Measurements from ENCODE around the gene FLRT2.

The FLRT2 gene

DNA sequence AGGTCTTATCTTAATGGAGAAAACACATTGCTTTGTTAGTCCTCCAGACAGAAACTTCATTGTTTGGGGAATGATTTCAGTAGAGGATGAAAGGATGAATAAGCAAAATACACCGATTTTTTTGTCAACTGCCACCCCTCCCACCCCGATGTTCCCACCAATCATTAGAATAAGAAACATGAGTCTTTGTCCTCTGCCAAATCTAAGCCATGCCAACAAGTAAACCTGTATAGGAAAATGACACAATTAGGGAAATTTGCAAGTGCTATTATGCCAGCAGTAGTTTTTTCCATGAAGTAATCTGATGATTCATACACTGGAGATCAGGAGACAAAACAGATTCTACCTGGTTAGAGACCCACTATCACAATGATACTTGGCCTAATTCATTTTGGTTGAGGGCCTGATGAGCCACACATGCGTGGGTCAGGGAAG is 35.9 kb downstream of the FLRT2 start:
- DNase-seq: no peak

DNA sequence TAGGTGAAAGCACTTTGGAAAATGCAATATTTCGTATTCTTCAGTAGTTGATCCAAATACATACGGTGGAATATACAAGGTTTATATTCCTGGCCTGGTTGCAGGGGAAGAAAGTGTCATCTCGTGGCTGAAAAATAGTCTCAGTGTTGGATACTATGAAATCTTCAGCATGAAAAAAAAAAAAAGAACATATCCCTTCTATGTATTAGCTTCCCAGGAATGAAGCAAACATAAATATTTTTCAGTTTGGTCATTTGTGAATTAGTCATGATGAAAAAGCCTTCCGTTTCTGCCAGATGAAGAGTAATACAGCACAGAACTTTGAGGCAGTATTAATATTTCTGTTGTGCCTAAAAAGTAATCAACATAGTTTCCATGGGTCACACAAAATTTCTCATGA is 36.7 kb downstream of the FLRT2 start:
- no peak for DNase-seq

DNA sequence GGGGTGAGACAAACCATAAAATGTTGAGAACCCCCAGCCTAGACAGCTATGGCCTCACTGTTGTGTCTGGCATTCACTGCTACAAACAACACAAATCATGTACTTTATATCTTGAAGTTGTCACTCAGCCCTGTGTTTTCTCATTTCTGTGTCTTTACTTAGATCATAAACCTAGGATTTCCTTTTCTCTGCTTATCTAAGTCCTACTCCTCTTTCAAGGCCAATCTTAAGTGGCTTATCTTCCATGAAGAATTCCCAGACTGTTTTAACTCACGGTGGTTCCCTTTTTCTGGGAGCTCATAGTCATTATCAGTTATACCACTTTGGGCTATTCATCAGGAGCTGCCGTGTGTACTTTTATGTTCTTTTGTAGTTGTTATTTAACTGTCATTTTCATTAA is 42.1 kb downstream of the FLRT2 start:
- no peak for DNase-seq

DNA sequence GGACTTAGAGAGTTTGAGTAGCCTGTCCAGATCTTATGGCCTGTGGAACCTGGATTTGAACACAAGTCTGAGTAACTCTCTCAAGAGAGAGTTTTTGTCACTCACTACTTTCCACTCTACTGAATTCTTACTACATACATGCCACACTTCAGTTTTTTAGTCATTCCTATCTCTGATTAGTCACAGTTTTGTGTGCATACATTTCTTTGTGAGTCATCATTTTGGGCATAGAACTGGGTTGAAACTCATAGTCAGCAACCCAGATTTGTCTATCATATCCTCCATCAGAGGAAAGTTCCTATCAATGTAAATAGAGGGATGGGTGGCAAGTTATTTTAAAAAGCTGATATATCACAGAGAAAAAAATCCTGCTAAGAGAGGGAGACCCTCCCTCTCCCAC is 42.9 kb downstream of the FLRT2 start:
- DNase-seq: no peak

DNA sequence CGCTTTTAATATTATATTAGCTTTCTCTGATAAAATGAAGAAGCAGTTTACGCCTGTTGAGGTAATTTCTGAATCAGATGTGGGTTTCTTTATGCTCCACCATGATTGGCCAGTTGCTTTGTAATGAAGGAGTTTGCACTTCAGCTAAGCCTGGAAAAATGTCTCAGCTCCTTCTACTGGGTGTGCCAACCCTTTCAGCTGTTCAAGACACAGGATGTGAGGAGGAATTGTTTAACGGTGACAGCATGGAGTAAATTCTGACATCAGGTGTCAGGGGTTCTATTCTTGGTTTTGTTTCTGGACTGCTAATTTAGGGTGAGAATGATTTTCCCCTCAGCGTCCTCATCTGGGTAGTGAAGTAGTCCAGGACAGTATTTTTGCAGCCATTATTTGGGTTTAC is 43.5 kb downstream of the FLRT2 start:
- no peak for DNase-seq

DNA sequence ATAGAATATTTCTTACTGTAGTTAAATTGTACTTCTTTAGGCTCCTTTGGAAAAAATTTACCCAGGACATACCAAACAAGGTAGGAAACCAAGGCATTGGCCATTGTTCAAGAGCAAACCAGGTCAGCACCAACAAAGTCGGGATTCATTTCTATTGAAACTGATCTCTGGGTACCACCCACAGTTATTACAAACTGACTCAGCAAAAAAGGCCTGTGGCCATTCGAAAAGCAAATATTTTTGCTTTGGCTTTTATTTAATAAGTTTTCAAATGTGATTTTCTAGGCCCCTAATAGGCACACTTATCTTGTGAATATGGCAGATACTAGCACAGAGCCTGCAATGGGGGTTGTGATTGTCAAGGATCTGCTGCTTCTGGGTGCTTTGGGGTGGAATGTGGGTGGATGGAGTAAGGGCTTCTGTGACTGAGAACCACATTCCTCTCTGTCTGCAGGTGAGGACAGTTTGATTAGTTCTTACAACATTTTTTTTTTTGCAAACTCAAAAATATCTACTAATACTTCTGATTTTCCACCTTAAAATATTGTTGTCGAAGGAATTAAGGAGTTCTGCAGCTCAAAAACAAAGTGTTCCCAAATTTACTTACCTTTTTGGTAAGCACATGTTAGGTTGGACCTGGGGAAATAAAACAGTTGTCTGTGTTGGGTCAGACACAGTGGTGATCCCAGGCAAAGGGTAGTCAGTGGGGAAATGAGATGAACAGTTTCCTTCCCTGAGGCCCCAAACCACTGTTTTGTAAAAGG is 45.1 kb downstream of the FLRT2 start:
- DNase-seq: no peak

DNA sequence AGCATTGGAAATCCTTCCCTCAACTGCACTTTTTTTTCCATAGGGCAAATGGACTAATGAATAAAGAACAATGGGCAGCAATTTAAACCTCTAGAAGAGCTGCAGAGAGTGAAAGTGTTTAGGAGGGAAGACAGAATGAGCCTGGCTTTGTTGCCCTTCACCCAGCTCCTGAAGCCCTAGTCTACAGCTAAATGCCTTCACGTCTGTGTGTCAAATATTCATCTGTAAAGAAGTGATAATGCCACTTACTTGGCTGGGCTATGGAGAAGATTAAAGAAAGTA is 45.6 kb downstream of the FLRT2 start:
- DNase-seq: no peak

DNA sequence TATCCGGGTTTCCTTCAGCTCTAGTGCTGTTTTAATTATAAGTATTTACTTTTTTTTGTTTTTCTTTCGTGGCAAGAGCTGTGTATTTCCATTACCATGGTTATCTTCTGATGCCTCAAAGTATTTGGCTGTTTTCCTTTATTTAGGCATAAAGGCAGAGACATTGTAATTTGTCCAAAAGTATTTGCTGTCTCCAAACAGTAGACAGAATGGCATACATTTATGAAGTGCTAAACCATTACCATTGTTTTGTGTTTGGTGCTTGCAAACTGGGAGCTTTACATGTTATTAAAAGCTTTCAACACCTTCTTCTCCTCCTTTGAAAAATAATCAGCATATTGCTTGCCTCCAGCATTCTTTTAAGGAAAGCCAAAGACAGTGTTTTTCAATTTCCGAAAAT is 46.3 kb downstream of the FLRT2 start:
- DNase-seq: no peak

DNA sequence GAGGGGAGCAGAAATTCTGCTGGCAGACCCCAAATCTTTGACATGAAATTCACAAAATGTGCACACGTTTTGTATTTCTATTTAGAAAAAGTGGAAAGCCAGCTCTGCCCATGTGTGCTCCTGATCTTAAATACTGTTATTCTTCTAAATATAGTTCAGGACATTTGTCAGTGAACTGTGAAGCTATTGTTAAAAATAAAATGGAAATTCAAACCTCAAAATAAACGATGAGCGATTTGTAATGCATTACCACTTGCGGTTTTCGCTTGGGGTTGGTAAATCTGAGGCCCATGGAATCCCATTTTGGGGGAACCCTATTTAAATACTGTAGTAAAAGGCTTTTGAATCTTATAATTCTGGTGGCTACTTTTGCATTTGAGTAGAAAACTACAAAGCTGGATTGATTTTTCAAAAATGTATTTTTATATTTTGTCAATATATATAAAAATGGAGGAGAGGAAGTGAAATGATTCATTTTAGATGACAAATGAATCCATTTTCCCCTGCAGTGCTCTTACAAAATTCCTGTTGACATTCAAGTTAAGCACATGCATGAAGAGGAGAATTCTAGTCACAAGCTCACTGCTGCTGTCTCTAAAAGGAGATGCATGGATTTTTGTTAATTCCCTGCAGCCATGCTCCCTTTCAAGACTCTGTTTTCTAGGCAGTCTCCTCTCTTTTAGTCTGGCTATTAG is 47.1 kb downstream of the FLRT2 start:
- DNase-seq: no peak

DNA sequence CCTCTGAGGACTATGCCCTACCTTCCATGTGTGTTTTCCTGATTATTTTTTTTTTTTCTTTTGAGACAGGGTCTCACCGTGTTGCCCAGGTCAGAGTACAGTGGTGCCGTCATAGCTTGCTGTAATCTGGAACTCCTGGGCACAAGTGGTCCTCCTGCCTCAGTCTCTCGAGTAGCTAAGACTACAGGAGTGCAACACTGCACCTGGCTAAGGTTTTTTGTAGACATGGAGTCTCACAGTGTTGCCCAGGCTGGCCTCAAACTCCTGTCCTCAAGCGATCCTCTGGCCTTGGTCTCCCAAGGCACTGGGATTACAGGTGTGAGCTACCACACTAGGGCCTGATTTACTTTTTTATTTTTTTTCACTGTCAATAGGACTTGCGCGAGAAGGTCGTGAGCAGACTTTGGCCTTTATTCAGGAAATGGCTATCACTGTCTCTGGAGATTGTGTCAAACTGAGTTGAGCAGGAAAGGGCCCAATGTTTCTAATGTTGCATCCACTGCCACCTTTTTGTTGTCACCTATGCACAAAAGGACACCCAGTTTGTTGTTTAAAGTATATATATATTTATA is 47.7 kb downstream of the FLRT2 start:
- no peak for DNase-seq

DNA sequence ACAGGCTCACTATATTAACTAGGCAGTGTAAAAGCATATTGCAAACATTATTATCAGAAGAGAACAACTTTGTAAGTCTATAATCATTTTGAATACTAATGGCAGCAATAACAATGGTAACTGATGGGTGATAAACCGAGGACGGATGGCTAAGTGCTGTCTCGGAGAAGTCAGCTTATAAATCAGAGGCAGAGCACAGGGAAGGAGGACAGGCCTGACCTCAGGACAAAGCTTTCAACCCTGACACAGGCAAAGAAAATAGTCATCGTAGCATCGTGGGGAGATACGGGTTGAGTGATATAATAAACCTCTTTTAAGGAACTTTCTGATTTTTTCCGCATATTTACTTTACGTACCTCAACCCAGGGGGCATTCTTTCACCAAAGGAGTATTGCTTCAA is 48.4 kb downstream of the FLRT2 start:
- no peak for DNase-seq

DNA sequence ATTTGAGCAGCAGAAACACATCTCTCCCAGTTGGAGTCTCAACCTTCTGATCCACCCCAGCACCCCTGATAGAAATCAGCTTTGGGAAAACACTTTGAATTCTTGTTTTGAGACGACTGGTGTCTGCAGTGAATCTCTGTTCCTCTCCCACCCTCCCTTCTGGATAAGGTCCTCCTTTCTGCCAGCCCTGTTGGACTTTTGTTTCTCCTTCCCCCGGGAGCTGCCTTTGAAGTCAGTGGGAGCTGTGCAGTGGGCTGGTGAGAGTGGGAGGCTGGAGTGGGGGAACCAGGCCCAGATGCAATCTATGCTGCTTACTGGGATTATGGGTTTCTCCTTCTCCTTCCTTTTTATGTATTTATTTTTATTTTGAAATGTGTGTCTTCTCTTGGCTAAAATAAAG is 49.0 kb downstream of the FLRT2 start:
- DNase-seq: no peak

DNA sequence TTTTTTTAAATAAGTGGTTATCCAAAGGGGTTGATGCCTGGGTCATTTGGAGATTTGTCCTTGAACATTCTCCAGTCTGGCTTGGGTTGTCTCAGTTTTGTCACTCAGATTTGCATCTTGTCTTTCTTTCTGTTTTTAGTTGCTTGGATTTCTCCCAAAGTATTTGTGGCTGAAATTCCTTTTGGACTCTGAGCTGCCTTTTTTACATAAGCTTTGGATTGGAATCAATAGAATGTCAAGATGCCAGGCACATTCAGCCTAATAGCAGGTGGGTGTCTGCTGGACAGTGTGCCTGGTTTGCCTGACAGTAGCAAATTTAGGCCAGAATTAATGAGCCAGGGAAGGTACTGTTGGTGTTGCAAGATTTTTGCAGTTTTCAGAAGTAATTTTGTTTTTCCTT is 50.0 kb downstream of the FLRT2 start:
- DNase-seq: no peak

DNA sequence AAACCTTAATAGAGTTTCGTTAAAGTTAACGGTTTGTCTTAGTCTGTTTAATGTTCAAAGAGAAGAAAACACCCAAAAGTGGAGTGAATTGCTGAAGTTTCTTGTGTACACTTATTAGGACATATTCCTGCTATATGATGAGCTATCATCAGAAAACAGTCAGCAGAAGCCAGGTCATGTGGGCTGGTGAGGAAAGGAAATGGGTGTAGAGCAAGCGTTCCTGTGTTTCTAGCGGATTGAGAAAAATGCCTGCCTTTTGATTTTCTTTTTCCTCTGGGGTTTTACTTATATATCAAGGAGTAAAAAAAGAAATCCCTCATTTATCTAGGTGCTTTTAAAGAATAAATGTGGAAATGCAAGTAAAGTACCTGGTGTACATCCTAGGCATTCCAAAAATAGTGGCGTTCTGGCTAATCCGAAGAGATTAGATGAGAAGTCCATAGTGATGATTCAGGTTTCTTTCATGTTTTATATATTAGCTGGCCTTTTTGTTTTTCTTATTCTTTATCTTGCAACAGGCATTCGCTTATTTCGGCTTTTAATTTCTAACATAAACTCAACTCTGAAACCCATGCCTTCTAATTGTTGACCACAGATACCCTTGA is 50.7 kb downstream of the FLRT2 start:
- no peak for DNase-seq

DNA sequence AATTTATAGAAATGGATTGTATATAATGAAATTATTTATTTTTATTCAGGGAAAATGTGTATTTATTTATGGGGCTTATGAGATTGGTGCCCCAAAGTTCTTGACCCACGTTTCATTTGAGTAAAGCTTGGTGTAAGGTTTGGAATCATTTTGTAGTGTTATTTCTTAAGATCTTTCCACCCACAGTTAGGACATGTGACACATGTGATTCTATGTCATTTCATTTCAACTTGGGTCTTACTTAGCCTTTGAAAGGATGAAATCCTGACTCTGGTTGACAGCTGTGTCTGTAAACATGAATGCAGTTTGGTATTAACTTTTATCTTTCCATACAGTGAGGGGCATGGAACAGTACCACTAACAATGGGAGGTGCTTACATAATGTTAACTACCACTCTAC is 51.7 kb downstream of the FLRT2 start:
- no peak for DNase-seq

DNA sequence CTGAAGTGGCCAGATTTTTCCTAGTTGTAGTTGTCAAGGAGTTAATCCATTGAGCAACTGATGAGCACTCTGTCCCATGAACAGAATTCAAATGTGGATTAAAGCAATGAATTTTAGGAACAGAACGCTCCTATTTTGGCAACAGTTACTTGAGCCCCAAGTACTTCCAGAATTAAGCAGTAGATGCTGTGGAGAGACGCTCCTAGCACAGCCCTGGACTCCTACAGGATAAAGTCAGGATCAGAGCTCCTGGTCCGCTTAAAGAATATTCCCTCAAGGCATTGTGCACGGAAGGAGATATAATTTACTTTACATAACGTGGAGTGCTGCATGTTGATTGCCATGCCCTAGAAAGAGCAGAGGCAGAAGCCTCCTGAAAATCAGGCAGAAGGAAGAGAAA is 53.4 kb downstream of the FLRT2 start:
- DNase-seq: no peak

DNA sequence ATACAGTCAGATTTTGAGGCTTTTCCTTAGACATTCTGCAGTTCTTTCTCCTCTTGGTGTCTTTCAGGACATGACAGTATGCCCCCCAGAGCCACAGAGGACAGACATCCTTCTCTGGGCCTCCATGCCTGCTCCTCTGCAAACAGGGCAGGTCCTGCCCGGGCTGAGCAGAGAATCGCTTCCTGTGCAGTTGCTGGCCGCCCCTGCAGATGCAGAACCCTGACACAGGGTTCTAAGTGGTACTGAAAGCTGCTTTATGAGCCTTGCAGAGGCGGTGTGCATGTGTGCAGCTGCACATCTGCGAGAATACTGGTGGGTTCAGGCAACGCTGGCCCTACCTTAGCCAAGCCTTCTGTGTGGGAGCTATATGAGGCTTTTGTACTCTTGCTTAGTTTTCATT is 54.5 kb downstream of the FLRT2 start:
- no peak for DNase-seq

DNA sequence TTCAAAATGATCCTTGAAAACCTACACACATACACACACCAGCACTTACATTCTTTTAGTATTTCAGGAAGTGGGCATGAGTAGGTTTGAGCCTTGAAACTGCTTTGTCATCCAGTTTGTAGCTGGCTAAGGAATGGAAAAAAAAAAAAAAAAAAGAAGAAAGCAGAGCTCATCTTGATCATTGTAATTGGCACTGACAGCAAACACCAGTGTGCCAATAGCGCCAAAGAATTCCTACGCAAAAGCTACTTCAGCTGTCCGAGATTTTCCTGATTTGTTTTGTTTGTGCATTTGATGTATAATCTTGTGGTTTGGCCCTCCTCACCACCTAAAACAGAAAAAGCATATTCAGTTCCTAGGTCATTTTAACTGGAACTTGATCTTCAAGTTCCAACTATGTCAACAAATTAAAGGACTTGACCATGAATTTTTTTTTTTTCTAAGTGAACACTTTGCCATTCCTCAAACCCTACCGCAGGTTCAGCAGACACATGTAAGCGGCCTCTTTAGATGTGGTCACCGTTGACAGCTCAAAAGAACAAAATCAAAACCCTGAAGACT is 57.3 kb downstream of the FLRT2 start:
- no peak for DNase-seq

DNA sequence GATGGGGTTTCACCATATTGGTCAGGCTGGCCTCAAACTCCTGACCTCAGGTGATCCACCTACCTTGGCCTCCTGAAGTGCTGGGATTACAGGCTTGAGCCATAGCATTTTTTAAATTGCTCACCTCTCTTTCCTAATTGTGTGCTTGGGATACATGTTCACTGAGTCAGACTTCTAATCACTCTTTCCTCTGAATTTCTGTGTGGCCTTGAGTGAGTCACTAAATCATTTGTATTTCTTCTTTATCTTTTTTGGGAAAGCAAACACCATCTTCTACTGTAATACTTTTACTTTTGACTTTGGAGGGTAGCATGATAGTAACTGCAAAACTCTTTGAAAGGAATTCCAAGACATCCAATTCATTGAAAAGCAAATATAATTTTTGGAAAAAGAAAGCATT is 60.8 kb downstream of the FLRT2 start:
- no peak for DNase-seq

DNA sequence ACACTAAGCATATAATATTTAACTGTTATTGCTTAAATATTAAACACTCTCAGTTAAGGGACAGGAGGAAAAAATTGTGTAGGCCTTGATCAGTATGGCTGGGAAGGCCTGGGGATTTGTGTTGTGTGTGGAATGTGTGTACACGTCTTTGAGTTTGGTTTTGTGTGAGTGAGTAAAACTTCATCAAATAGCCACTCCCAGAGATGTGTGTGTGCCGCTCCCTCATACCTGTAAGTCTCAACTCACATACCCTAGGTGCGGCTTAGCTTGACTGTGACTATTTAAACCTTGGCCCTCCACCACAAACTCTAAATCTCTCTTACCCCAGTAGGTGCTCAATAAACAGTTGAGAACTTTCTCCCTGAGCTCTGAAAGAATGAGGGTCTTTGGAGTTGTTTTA is 64.3 kb downstream of the FLRT2 start:
- DNase-seq: no peak

DNA sequence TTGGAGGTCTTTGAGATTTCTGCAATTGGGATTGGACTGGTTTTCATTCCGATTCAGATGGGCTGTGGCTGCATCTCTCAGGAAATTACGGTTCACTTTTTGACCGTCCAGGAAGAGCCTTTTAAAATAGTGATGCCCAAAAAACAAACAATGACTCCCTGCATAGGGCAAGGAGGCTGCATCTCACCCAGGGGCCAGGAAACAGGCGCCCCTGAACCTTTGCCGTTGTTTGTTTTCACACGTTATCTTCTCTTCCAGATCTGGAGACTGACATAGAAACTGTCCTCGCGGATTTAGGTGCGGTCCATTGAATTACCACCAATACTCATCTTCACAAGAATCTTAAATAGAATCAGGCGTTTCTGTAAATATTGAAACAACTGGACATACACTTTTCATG is 66.0 kb downstream of the FLRT2 start:
- DNase-seq: no peak

DNA sequence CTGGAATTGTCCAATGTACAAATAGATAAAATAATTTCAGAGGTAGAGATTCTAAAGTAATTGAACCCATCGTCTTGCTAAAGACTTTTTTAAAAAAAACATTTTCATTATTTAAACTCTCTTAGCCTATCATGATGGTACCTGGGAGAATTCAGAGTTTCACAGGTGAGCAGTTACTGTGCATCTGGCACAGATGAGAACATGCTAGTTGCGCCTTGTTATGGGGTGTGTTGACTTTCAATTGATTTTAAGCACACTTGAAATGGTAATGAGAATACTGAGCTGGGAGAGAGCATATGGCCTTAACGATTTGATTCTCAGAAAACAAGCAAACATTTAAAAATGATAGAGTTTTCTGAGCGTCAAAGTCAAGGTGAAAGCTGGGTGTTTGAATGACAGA is 66.6 kb downstream of the FLRT2 start:
- DNase-seq: no peak

DNA sequence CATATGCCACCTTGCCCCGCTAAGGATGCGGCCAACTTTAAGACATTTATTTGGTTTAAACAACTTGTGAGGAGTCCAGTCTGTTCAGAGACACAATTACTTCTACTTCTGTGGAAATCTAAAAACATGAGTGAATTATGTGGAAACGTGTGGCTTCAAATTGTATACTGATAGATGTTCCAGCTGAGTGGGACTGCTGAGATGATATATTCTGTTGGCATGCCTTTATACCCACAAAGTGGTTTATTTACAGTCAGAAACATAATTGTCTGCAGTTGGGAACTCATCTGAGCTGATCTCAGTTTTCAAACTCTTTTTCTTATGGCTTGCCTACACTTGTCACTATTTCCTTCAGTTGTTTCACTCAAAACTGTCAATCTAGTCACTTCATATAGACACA is 67.8 kb downstream of the FLRT2 start:
- no peak for DNase-seq

DNA sequence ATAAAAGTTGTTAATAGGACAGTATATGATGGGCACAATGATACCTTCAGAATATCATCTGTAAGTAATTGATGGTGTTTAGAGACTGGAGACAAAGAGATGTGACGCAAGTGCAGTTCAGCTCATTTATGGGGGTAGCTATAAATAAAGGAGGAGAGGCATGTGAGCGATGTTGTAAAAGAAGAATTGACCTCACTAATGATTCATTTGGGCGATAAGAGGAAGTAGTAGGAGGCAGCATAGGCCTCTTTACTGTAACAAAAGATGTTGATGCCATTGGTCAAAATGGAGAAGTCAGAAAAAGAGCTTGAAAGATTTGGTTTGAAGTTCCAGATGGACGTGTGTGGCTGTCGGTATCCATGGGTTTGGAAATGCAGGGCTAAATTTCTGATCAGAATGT is 70.0 kb downstream of the FLRT2 start:
- DNase-seq: no peak

Measured in activated naive CD4-positive, alpha-beta T cell treated with anti-CD3 and anti-CD28 coated beads, Interleukin-2, amount 50 U/mL, for 16 hours (primary cell).